Fibroblast of lung (primary cell): ENCODE measurements around the gene LRRTM1.

Experiments
- EZH2 ChIP-seq: IDR thresholded peaks from 2 replicates; pipeline ENCODE4 v1.5.1; 2012; ENCODE audit warnings: low read length, control low read depth, mild to moderate bottlenecking; ENCODE audit errors: missing control alignments
- TF ChIP-seq, protein P1 (sequence below), 2 donors: IDR thresholded peaks in 1 of 2; conservative IDR thresholded peaks in 1 of 2; 1 replicate in 1 of 2; 2 replicates in 1 of 2; pipeline ENCODE4 v1.5.1; 2011 to 2012; ENCODE audit warnings: low read length in 2 of 2, control low read depth in 1 of 2, inconsistent platforms in 1 of 2, low read depth in 1 of 2, mild to moderate bottlenecking in 1 of 2

DNA sequence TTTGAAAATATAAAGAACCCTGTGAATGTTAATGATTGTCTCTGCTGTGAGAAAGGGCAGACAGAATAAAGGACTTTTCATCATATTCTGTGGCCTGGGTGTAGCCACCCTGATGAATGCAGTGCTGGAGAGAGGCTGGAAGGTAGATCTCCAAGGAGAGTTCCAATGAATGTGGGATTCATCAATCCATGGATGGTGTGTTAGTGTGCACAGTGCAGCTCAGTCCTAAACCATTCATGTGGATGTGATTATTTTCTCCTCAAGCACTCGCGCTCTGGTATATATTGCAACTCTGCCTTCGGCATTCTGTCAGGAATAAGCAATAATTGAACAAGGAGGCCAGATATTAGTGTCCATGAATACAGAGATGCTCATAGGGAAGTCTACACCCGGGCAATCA is 47.1 kb downstream of the LRRTM1 start:
- TF ChIP-seq, protein P1, sequence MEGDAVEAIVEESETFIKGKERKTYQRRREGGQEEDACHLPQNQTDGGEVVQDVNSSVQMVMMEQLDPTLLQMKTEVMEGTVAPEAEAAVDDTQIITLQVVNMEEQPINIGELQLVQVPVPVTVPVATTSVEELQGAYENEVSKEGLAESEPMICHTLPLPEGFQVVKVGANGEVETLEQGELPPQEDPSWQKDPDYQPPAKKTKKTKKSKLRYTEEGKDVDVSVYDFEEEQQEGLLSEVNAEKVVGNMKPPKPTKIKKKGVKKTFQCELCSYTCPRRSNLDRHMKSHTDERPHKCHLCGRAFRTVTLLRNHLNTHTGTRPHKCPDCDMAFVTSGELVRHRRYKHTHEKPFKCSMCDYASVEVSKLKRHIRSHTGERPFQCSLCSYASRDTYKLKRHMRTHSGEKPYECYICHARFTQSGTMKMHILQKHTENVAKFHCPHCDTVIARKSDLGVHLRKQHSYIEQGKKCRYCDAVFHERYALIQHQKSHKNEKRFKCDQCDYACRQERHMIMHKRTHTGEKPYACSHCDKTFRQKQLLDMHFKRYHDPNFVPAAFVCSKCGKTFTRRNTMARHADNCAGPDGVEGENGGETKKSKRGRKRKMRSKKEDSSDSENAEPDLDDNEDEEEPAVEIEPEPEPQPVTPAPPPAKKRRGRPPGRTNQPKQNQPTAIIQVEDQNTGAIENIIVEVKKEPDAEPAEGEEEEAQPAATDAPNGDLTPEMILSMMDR (conservative IDR thresholded peaks at IDR 0.05 in 1 of 2, IDR thresholded peaks at IDR 0.05 in 1 of 2; ENCODE audit: low read depth in 1 of 2, low read length in 2 of 2) = no peak
- no peak for TF ChIP-seq EZH2
